GM13977 (cell line): ENCODE measurements around the gene PLRG1.

Experiments
- DNase-seq: peaks from one replicate; pipeline ENCODE4 v3.0.0; 2012; ENCODE audit warnings: low spot score
- in situ Hi-C: fragments of 300-500 bp; cut with MboI; formaldehyde crosslinking; loops from one replicate; pipeline ENCODE4 v1.12.0; 2022; ENCODE audit warnings: low sequenced_read_pairs, low pct_unique_long_range_greater_than_20kb, mixed read lengths, inconsistent platforms; ENCODE audit not compliant: unreplicated experiment
- TF ChIP-seq, protein P1 (sequence below): IDR thresholded peaks from 2 replicates; pipeline ENCODE4 v1.5.1; 2012; ENCODE audit warnings: mild to moderate bottlenecking, control low read depth; ENCODE audit not compliant: insufficient read depth; ENCODE audit errors: extremely low read depth, missing control alignments

The PLRG1 gene

DNA sequence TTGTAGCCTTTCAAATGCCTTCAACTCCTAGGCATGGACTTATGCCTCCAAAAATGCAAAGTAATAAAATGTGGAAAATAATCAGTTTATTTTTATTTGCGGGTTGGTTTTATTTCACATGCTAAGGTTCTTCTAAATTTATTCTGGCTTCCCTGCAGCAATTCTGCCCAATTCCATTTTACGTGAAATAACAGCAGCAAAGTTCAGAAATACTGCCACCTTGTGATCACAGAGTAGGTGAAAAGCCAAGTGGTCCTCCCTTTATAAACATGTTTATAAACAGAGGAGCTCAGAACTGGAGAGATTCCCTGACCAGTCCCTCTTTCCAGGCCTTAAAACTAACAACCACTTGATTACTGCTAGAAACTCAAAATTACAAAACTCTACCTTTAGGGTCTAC, 43.9 kb downstream of the PLRG1 start:
- in situ Hi-C loops = loop anchor here (10.0 kb wide), 1 partner anchor 171 kb away; no protein-coding TSS in a partner anchor
- no peak for DNase-seq

DNA sequence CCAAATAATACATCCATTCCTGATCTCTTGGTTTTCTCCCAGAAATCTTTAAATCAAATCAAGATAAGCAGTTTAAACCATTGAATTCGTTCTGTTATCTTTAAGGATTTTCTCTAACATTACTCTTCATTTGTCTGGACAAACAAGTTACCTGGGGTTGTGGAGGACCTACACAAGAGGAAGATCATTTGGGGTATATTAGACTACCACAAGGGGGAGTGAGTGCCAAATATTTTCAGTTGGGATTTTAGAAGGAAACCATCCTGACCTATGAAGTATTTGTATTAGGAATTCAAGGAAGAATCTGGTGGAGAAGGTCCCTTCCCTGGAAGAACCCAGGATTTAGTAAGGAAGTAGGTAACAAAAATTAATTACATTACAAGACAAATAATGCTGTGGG, 46.6 kb downstream of the PLRG1 start:
- TF ChIP-seq, protein P1, sequence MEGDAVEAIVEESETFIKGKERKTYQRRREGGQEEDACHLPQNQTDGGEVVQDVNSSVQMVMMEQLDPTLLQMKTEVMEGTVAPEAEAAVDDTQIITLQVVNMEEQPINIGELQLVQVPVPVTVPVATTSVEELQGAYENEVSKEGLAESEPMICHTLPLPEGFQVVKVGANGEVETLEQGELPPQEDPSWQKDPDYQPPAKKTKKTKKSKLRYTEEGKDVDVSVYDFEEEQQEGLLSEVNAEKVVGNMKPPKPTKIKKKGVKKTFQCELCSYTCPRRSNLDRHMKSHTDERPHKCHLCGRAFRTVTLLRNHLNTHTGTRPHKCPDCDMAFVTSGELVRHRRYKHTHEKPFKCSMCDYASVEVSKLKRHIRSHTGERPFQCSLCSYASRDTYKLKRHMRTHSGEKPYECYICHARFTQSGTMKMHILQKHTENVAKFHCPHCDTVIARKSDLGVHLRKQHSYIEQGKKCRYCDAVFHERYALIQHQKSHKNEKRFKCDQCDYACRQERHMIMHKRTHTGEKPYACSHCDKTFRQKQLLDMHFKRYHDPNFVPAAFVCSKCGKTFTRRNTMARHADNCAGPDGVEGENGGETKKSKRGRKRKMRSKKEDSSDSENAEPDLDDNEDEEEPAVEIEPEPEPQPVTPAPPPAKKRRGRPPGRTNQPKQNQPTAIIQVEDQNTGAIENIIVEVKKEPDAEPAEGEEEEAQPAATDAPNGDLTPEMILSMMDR = peak; percentile 42
- in situ Hi-C loops = loop anchor here (10.0 kb wide), 1 partner anchor 169 kb away; no protein-coding TSS in a partner anchor
- DNase-seq = no peak

More for the DNA sequence above, 43.9 kb downstream of the PLRG1 start:
- TF ChIP-seq, protein P1 = peak; percentile 53

DNA sequence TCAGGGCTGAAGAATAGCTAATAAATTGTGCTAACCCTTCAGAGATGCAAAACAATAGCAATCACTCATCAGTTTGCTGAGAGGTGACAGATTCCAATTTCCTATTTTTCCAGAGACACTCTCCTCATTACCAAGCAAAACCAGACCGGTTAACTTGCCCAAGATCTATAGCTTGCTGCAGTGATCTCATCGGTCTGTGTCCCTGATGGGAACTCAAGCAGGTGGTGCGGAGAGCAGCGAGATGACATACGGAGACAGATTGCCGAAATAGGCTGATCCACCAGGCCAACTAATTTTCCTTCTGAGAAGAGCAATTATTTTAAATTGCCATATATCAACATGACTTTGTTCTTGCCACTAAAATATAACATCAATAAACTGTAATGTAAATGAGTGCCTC, 48.1 kb downstream of the PLRG1 start:
- TF ChIP-seq, protein P1 = no peak
- in situ Hi-C loops = loop anchor here (10.0 kb wide), 1 partner anchor 167 kb away; no protein-coding TSS in a partner anchor
- no peak for DNase-seq

DNA sequence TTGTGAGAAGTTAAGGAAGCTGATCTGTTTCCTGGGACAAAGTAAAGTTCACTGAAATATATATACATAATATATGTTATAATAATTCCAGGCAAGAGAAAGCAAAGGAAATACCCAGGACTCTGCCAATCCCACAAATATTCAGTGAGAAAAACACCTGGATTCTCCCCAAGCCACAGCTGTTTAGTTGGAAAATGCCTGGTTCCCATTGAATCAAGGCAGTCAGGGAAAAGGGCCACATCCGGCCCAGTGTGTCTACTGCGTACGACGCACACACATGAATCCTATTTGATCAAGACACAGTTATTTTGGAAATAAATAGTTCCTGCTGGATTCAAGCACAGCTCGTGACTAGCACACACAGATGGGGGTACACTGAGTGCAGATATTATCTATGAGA, 52.3 kb downstream of the PLRG1 start:
- no peak for DNase-seq
- TF ChIP-seq, protein P1 = no peak
- in situ Hi-C loops = no loop called here

DNA sequence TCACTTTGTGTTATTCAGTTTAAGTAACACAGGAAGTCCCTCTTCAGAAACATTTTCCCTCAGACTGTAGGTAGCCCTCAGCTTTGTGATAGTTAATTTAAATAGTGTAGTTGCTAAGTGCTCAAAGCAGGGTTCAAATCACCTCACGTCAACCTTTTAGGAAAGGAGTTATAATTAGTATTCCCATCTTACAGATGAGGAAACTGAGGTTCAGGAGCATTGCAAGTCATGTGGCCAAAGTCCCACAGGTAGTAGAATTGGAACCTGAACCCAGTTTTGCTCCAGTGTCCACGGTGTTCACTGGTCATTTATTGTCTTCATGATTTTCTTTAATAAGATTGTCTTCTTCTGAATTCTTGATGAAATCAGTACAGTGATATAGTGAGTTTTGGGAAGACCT, 54.3 kb downstream of the PLRG1 start:
- in situ Hi-C loops = no loop called here
- no peak for DNase-seq
- TF ChIP-seq, protein P1 = no peak

DNA sequence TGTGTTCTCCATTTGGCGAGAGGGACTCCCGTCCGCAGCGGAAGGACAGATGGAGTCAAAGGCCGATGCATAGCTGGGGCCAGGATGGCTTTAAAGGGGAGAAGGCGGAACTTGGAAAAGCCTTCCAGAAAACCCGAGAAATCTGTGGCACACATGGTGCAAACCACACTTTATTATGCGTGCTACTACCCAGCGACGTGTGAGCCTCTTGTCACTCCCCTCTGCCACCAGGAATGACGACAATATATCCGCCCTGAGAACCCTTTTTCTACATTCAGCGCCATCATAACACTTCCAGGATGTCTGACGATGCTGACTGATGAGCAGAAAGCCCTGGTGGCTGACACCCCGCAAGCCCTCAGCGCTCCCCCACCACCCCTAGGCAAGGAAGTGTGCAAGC, 57.9 kb downstream of the PLRG1 start:
- in situ Hi-C loops = no loop called here
- no peak for DNase-seq
- TF ChIP-seq, protein P1 = no peak
